Activated CD4-positive, alpha-beta memory T cell treated with anti-CD3 and anti-CD28 coated beads for 36 hours (primary cell): Measurements from ENCODE around the gene MAST2. TPM values are rescaled to one million over a fixed set of nuclear protein-coding genes. Genes with fewer than 3 reads are reported as not detected.
A peak's percentile ranks its signal among the peaks of the same experiment; 100 is the strongest.

Experiments
- CTCF ChIA-PET: fragments of 350-600 bp; sonication (Branson Sonifier 250); formaldehyde crosslinking; loops from one replicate; lab custom pipeline; 2021; ENCODE audit warnings: antibody characterized with exemption, inconsistent platforms; lab: Charles Lee
- POLR2A ChIA-PET: fragments of 350-600 bp; sonication (Branson Sonifier 250); formaldehyde crosslinking; loops from one replicate; lab custom pipeline; 2021; ENCODE audit warnings: antibody characterized with exemption; lab: Charles Lee
- DNase-seq: peaks from one replicate; pipeline ENCODE4 v3.0.0-alpha.2; 2020
- H3K27ac Mint-ChIP-seq: one replicate; pipeline ENCODE4 v1.8.0; 2021; ENCODE audit warnings: mixed read lengths
- H3K27me3 Mint-ChIP-seq: one replicate; pipeline ENCODE4 v1.8.0; 2021; ENCODE audit warnings: mixed read lengths
- H3K36me3 Mint-ChIP-seq: one replicate; pipeline ENCODE4 v1.8.0; 2021; ENCODE audit warnings: mixed read lengths
- H3K4me1 Mint-ChIP-seq: one replicate; pipeline ENCODE4 v1.8.0; 2021; ENCODE audit warnings: low read depth, mixed read lengths
- H3K4me3 Mint-ChIP-seq: one replicate; pipeline ENCODE4 v1.8.0; 2021; ENCODE audit warnings: mild to moderate bottlenecking, mixed read lengths
- H3K9me3 Mint-ChIP-seq: one replicate; pipeline ENCODE4 v1.8.0; 2021; ENCODE audit warnings: mixed read lengths
- intact Hi-C: fragments of 100-400 bp; cut with micrococcal nuclease; formaldehyde crosslinking; loops from one replicate; pipeline ENCODE4 v1.15.1; 2023
- total RNA-seq, 2 experiments: library from RNA; stranded (reverse); gene quantifications; one replicate each; pipeline ENCODE4 v1.2.3, GENCODE V29; 2021

The MAST2 gene
- total RNA-seq, 2 experiments from 2014 or later, result 25.1 to 26.6 TPM

- H3K4me3 Mint-ChIP-seq, result no peak overlapping the region
- H3K36me3 Mint-ChIP-seq, result peaks cover 10% of the 10 kb centered on the region
- no peaks in the 10 kb centered on the region for H3K9me3 Mint-ChIP-seq
- H3K27ac Mint-ChIP-seq, result no peak overlapping the region
- no peak for DNase-seq
- intact Hi-C loops, result no loop called here
- no peaks in the 10 kb centered on the region for H3K27me3 Mint-ChIP-seq
- ChIA-PET CTCF (no interaction called here), POLR2A (no interaction called here)
- no peaks in the 10 kb centered on the region for H3K4me1 Mint-ChIP-seq
Observed at GRCh38 chr1:46027788-46028573, 224.6 kb downstream of the MAST2 start.

GRCh38 chr1:46030074-46030870, 226.9 kb downstream of the MAST2 start:
- intact Hi-C loops, result no loop called here
- Mint-ChIP-seq H3K27ac (no peak overlapping the region), H3K4me3 (no peak overlapping the region), H3K9me3 (no peaks in the 10 kb centered on the region), H3K4me1 (no peaks in the 10 kb centered on the region), H3K36me3 (peaks cover 5% of the 10 kb centered on the region), H3K27me3 (no peaks in the 10 kb centered on the region)
- ChIA-PET CTCF (no interaction called here), POLR2A (no interaction called here)
- DNase-seq, result no peak

GRCh38 chr1:46030876-46031660, 227.7 kb downstream of the MAST2 start:
- DNase-seq, result no peak
- ChIA-PET POLR2A (no interaction called here), CTCF (no interaction called here)
- Mint-ChIP-seq H3K36me3 (peaks cover 5% of the 10 kb centered on the region), H3K4me1 (no peaks in the 10 kb centered on the region), H3K27ac (no peak overlapping the region), H3K27me3 (no peaks in the 10 kb centered on the region), H3K4me3 (no peak overlapping the region), H3K9me3 (no peaks in the 10 kb centered on the region)
- intact Hi-C loops, result no loop called here

- peaks cover 2% of the 10 kb centered on the region for H3K36me3 Mint-ChIP-seq
- H3K9me3 Mint-ChIP-seq, result no peaks in the 10 kb centered on the region
- H3K27ac Mint-ChIP-seq, result no peak overlapping the region
- no peaks in the 10 kb centered on the region for H3K4me1 Mint-ChIP-seq
- no peak for DNase-seq
- H3K27me3 Mint-ChIP-seq, result no peaks in the 10 kb centered on the region
- no peak overlapping the region for H3K4me3 Mint-ChIP-seq
- POLR2A ChIA-PET, result no interaction called here
- CTCF ChIA-PET, result interaction anchor here (1.0 to 7.5 kb wide), 5 partner anchors 9 to 351 kb away, joined by 3 to 71 read pairs (median 4); no protein-coding TSS in a partner anchor
- intact Hi-C loops, result no loop called here
Observed at GRCh38 chr1:46034601-46035516, 231.4 kb downstream of the MAST2 start.

- no peaks in the 10 kb centered on the region for H3K27me3 Mint-ChIP-seq
Observed at GRCh38 chr1:46036894-46037839, 233.8 kb downstream of the MAST2 start.

GRCh38 chr1:46039571-46040052, 236.2 kb downstream of the MAST2 start:
- ChIA-PET CTCF (interaction anchor here (0.9 to 7.5 kb wide), 5 partner anchors 129 to 185 kb away, joined by 3 to 71 read pairs (median 3); no protein-coding TSS in a partner anchor), POLR2A (no interaction called here)
- Mint-ChIP-seq H3K4me1 (no peaks in the 10 kb centered on the region), H3K27me3 (no peaks in the 10 kb centered on the region), H3K27ac (no peak overlapping the region), H3K36me3 (no peaks in the 10 kb centered on the region), H3K9me3 (no peaks in the 10 kb centered on the region), H3K4me3 (no peak overlapping the region)
- DNase-seq, result no peak
- intact Hi-C loops, result no loop called here

More at GRCh38 chr1:46036894-46037839, 233.8 kb downstream of the MAST2 start:
- DNase-seq, result peak; percentile 88
- H3K9me3 Mint-ChIP-seq, result no peaks in the 10 kb centered on the region
- no peak overlapping the region for H3K4me3 Mint-ChIP-seq
- POLR2A ChIA-PET, result no interaction called here
- intact Hi-C loops, result loop anchor here (1.0 kb wide), 2 partner anchors 142 to 186 kb away; no protein-coding TSS in a partner anchor
- CTCF ChIA-PET, result interaction anchor here (0.6 to 7.5 kb wide), 15 partner anchors 8 to 230 kb away, joined by 3 to 71 read pairs (median 3); partner anchors contain the start of genes P3R3URF, POMGNT1 and TSPAN1
- H3K4me1 Mint-ChIP-seq, result no peaks in the 10 kb centered on the region
- H3K36me3 Mint-ChIP-seq, result peaks cover 2% of the 10 kb centered on the region
- H3K27ac Mint-ChIP-seq, result no peak overlapping the region

GRCh38 chr1:46041551-46041950, 238.1 kb downstream of the MAST2 start:
- Mint-ChIP-seq H3K36me3 (no peaks in the 10 kb centered on the region), H3K27me3 (no peaks in the 10 kb centered on the region), H3K4me1 (no peaks in the 10 kb centered on the region), H3K9me3 (no peaks in the 10 kb centered on the region), H3K27ac (no peak overlapping the region), H3K4me3 (no peak overlapping the region)
- ChIA-PET CTCF (interaction anchor here (1.5 to 1.6 kb wide), 2 partner anchors 181 to 182 kb away, joined by 3 read pairs; no protein-coding TSS in a partner anchor), POLR2A (no interaction called here)
- intact Hi-C loops, result no loop called here
- no peak for DNase-seq

- no peaks in the 10 kb centered on the region for H3K27me3 Mint-ChIP-seq
- ChIA-PET CTCF (interaction anchor here (0.7 to 1.6 kb wide), 2 partner anchors 73 to 182 kb away, joined by 3 read pairs; no protein-coding TSS in a partner anchor), POLR2A (no interaction called here)
- no peak overlapping the region for H3K4me3 Mint-ChIP-seq
- H3K4me1 Mint-ChIP-seq, result no peaks in the 10 kb centered on the region
- no peaks in the 10 kb centered on the region for H3K9me3 Mint-ChIP-seq
- intact Hi-C loops, result no loop called here
- H3K27ac Mint-ChIP-seq, result no peak overlapping the region
- H3K36me3 Mint-ChIP-seq, result no peaks in the 10 kb centered on the region
- no peak for DNase-seq
Observed at GRCh38 chr1:46041974-46042373, 238.6 kb downstream of the MAST2 start.

GRCh38 chr1:46043458-46044017, 240.1 kb downstream of the MAST2 start:
- POLR2A ChIA-PET, result no interaction called here
- no peaks in the 10 kb centered on the region for H3K36me3 Mint-ChIP-seq
- H3K27me3 Mint-ChIP-seq, result peaks cover 3% of the 10 kb centered on the region
- no peaks in the 10 kb centered on the region for H3K9me3 Mint-ChIP-seq
- H3K4me1 Mint-ChIP-seq, result no peaks in the 10 kb centered on the region
- no peak for DNase-seq
- intact Hi-C loops, result no loop called here
- H3K27ac Mint-ChIP-seq, result no peak overlapping the region
- CTCF ChIA-PET, result interaction anchor here (0.8 to 1.3 kb wide), 2 partner anchors 9 to 180 kb away, joined by 3 to 4 read pairs; no protein-coding TSS in a partner anchor
- no peak overlapping the region for H3K4me3 Mint-ChIP-seq

- intact Hi-C loops, result no loop called here
- Mint-ChIP-seq H3K9me3 (no peaks in the 10 kb centered on the region), H3K4me3 (no peak overlapping the region), H3K36me3 (no peaks in the 10 kb centered on the region), H3K4me1 (no peaks in the 10 kb centered on the region), H3K27ac (no peak overlapping the region), H3K27me3 (peaks cover 3% of the 10 kb centered on the region)
- ChIA-PET CTCF (interaction anchor here (0.8 to 1.3 kb wide), 2 partner anchors 10 to 179 kb away, joined by 3 to 4 read pairs; no protein-coding TSS in a partner anchor), POLR2A (no interaction called here)
- DNase-seq, result no peak
Observed at GRCh38 chr1:46044116-46044515, 240.7 kb downstream of the MAST2 start.
